ENCODE results near the gene AQP6.

DNA sequence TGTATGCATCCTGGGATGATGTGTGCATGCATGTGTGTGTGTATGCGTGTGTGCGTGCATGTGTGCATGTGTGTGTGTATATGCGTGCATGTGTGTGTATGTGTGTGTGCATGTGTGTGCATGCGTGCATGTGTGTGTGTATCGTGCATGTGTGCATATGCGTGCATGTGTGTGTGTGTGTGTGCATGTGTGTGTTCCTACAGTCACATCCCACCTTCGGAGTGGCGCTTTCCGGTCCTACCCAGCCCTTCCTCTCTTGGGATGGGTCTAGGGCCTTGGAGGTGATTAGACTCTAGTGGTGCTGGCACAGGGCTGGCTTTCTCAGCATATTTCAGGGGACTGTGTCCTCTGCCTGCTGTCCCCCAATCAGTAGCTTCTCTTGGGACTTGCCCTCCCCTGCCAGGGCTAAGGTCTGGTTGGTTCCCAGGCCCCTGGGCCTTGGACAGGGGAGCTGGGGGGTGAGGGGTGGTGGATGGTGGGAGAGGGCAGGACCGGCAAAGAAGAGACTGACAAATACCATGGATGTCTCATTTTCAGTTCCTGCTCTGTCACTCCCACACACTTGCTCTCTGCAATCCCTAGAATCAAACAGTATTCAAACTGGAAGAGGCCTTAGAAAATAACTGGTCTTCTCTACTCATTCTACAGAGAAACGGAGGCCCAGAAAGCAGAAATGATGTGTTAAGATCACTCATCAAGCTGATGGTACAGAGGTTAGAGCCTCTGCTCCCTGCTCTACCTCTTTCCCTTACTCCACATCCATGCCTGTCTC is 47.1 kb upstream of the AQP6 start:
- TF ChIP-seq, protein P1, sequence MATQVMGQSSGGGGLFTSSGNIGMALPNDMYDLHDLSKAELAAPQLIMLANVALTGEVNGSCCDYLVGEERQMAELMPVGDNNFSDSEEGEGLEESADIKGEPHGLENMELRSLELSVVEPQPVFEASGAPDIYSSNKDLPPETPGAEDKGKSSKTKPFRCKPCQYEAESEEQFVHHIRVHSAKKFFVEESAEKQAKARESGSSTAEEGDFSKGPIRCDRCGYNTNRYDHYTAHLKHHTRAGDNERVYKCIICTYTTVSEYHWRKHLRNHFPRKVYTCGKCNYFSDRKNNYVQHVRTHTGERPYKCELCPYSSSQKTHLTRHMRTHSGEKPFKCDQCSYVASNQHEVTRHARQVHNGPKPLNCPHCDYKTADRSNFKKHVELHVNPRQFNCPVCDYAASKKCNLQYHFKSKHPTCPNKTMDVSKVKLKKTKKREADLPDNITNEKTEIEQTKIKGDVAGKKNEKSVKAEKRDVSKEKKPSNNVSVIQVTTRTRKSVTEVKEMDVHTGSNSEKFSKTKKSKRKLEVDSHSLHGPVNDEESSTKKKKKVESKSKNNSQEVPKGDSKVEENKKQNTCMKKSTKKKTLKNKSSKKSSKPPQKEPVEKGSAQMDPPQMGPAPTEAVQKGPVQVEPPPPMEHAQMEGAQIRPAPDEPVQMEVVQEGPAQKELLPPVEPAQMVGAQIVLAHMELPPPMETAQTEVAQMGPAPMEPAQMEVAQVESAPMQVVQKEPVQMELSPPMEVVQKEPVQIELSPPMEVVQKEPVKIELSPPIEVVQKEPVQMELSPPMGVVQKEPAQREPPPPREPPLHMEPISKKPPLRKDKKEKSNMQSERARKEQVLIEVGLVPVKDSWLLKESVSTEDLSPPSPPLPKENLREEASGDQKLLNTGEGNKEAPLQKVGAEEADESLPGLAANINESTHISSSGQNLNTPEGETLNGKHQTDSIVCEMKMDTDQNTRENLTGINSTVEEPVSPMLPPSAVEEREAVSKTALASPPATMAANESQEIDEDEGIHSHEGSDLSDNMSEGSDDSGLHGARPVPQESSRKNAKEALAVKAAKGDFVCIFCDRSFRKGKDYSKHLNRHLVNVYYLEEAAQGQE (IDR thresholded peaks at IDR 0.05; ENCODE audit: low read depth) = no peak
- TF ChIP-seq ZBTB7A (IDR thresholded peaks at IDR 0.05; ENCODE audit: low read depth) (no peak), EP300 (IDR thresholded peaks at IDR 0.05; ENCODE audit: borderline replicate concordance) (no peak), YY1 (IDR thresholded peaks at IDR 0.05; ENCODE audit: low read depth) (no peak), CEBPB (IDR thresholded peaks at IDR 0.05) (no peak), TAF1 (IDR thresholded peaks at IDR 0.05; ENCODE audit: low read depth) (no peak), EGR1 (IDR thresholded peaks at IDR 0.05) (no peak), TEAD4 (IDR thresholded peaks at IDR 0.05) (no peak), CREB1 (IDR thresholded peaks at IDR 0.05; ENCODE audit: low read depth) (no peak), RAD21 (IDR thresholded peaks at IDR 0.05; ENCODE audit: low read depth) (no peak)
- TF ChIP-seq, protein P2, sequence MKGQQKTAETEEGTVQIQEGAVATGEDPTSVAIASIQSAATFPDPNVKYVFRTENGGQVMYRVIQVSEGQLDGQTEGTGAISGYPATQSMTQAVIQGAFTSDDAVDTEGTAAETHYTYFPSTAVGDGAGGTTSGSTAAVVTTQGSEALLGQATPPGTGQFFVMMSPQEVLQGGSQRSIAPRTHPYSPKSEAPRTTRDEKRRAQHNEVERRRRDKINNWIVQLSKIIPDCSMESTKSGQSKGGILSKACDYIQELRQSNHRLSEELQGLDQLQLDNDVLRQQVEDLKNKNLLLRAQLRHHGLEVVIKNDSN (IDR thresholded peaks at IDR 0.05) = no peak
